MCF 10A (cell line): ENCODE measurements around the gene CNOT8. TPM values are rescaled to one million over a fixed set of nuclear protein-coding genes. Genes with fewer than 3 reads are reported as not detected.
"Not testable (repeated sequence)": the region's sequence is repeated elsewhere in the genome, so short reads cannot be mapped to it uniquely, and the experiment has no call there.

Experiments used
- BruUV-seq: library from RNA; stranded (reverse); fragments of 400-500 nt; replicated peaks from 2 replicates; lab custom pipeline; 2021; lab: Mats Ljungman, UMichigan
- CTCF ChIA-PET: fragments of 300-600 bp; sonication (Branson Sonifier 250); formaldehyde crosslinking; extraction: SDS; loops from one replicate; lab custom pipeline; 2021; ENCODE audit warnings: antibody characterized with exemption, inconsistent platforms; lab: Yijun Ruan, JAX
- POLR2A ChIA-PET: fragments of 300-600, 350-650 bp; sonication (Branson Sonifier 250); formaldehyde crosslinking; extraction: SDS; loops from one replicate; lab custom pipeline; 2020; ENCODE audit warnings: antibody characterized with exemption, inconsistent platforms; lab: Yijun Ruan, JAX
- DNase-seq: peaks from one replicate; pipeline ENCODE4 v3.0.0-alpha.2; 2018; ENCODE audit not compliant: unreplicated experiment
- H3K27ac Mint-ChIP-seq: one replicate; pipeline ENCODE4 v1.8.0; 2022; ENCODE audit warnings: mild to moderate bottlenecking, low read depth, mixed read lengths; ENCODE audit not compliant: unreplicated experiment
- H3K27me3 Mint-ChIP-seq: one replicate; pipeline ENCODE4 v1.8.0; 2022; ENCODE audit warnings: mixed read lengths; ENCODE audit not compliant: insufficient read depth, unreplicated experiment
- H3K36me3 Mint-ChIP-seq: one replicate; pipeline ENCODE4 v1.8.0; 2022; ENCODE audit warnings: mild to moderate bottlenecking, moderate library complexity, mixed read lengths; ENCODE audit not compliant: insufficient read depth, unreplicated experiment
- H3K4me1 Mint-ChIP-seq: one replicate; pipeline ENCODE4 v1.8.0; 2022; ENCODE audit warnings: mixed read lengths; ENCODE audit not compliant: insufficient read depth, unreplicated experiment
- H3K4me3 Mint-ChIP-seq: one replicate; pipeline ENCODE4 v1.8.0; 2022; ENCODE audit warnings: mild to moderate bottlenecking, moderate library complexity, mixed read lengths; ENCODE audit not compliant: unreplicated experiment
- H3K9me3 Mint-ChIP-seq: one replicate; pipeline ENCODE4 v1.8.0; 2022; ENCODE audit warnings: mixed read lengths; ENCODE audit not compliant: unreplicated experiment
- CTCF ChIP-seq: fragments of 200-600 bp; IDR thresholded peaks from one replicate; pipeline ENCODE4 v1.8.0; 2022; ENCODE audit warnings: antibody characterized with exemption, mild to moderate bottlenecking; ENCODE audit not compliant: unreplicated experiment
- intact Hi-C: fragments of 100-400 bp; cut with micrococcal nuclease; formaldehyde crosslinking; loops from 2 replicates; pipeline ENCODE4 v1.14.1; 2022
- total RNA-seq: library from RNA; stranded (reverse); gene quantifications from 2 replicates; pipeline ENCODE4 v1.2.3, GENCODE V29; 2022

The CNOT8 gene
- total RNA-seq, 1 experiment from 2014 or later = 52.3 TPM

DNA sequence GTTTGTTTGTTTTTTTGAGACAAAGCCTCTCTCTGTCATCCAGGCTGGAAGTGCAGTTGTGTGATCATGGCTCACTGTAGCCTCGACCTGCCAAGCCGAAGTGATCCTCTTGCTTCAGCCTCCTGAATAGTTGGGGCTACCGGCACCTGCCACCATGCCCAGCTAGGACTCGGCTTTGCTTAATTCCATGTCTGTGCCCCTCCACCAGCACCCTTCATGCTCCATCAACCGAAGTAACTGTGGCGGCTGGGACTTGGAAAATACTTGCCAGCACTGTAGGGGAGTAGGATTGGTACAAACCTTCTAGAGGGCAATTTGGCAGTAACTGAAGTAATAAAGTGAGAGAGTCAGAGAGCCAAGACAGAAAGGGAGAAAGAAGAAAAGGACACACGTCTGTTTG lies 27.0 kb upstream of the CNOT8 start:
- POLR2A ChIA-PET = interaction anchor here (1.1 to 4.4 kb wide), 4 partner anchors 13 to 71 kb away, joined by 3 to 78 read pairs (median 18); partner anchors contain the start of genes CNOT8 and FAXDC2
- Mint-ChIP-seq H3K27ac (peak overlapping the region; percentile 87), H3K4me3 (no peak overlapping the region), H3K4me1 (peaks cover 47% of the 10 kb centered on the region), H3K9me3 (no peaks in the 10 kb centered on the region), H3K27me3 (no peaks in the 10 kb centered on the region), H3K36me3 (peaks cover 39% of the 10 kb centered on the region)
- BruUV-seq = no TSS peak
- intact Hi-C loops = loop anchor here (2.0 kb wide), 1 partner anchor 27 kb away; the partner anchor contains the start of gene CNOT8
- no peak for TF ChIP-seq CTCF
- no peak for DNase-seq
- CTCF ChIA-PET = no interaction called here

- ChIA-PET POLR2A (interaction anchor here (0.8 to 1.2 kb wide), 4 partner anchors 8 to 73 kb away, joined by 3 read pairs; no protein-coding TSS in a partner anchor), CTCF (interaction anchor here (0.6 to 1.4 kb wide), 4 partner anchors 11 to 184 kb away, joined by 4 to 6 read pairs (median 5); no protein-coding TSS in a partner anchor)
- H3K9me3 Mint-ChIP-seq, H3K27ac Mint-ChIP-seq, intact Hi-C loops, H3K27me3 Mint-ChIP-seq, H3K4me3 Mint-ChIP-seq, BruUV-seq, DNase-seq: not testable (repeated sequence)
- Mint-ChIP-seq H3K4me1 (peaks cover 45% of the 10 kb centered on the region), H3K36me3 (peaks cover 52% of the 10 kb centered on the region)
These were observed 25.6 kb upstream of the CNOT8 start for GRCh38 chr5:154832804-154833203.

GRCh38 chr5:154834053-154834452 lies 24.4 kb upstream of the CNOT8 start:
- peak overlapping the region; percentile 52 for H3K27ac Mint-ChIP-seq
- no peak overlapping the region for H3K4me3 Mint-ChIP-seq
- H3K4me1 Mint-ChIP-seq = peaks cover 32% of the 10 kb centered on the region
- BruUV-seq = no TSS peak
- intact Hi-C loops = no loop called here
- ChIA-PET CTCF (interaction anchor here (0.7 to 2.9 kb wide), 5 partner anchors 9 to 762 kb away, joined by 3 to 21 read pairs (median 4); no protein-coding TSS in a partner anchor), POLR2A (interaction anchor here (0.7 to 3.8 kb wide), 7 partner anchors 9 to 859 kb away, joined by 3 to 37 read pairs (median 6); partner anchors contain the start of genes CNOT8 and FAXDC2)
- no peaks in the 10 kb centered on the region for H3K9me3 Mint-ChIP-seq
- H3K36me3 Mint-ChIP-seq = peaks cover 59% of the 10 kb centered on the region
- no peaks in the 10 kb centered on the region for H3K27me3 Mint-ChIP-seq
- TF ChIP-seq CTCF = no peak
- no peak for DNase-seq

DNA sequence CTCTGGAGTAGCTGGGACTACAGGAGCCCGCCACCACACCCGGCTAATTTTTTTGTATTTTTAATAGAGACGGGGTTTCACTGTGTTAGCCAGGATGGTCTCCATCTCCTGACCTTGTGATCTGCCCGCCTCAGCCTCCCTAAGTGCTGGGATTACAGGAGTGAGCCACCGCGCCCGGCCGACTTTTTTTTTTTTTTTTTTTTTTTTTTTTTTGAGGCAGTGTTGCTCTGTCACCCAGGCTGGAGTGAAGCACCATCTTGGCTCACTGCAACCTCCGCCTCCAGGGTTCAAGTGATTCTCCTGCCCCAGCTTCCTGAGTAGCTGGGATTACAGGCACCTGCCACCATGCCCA lies 22.8 kb upstream of the CNOT8 start:
- H3K27me3 Mint-ChIP-seq, intact Hi-C loops, H3K9me3 Mint-ChIP-seq, BruUV-seq, DNase-seq: not testable (repeated sequence)
- CTCF ChIA-PET = interaction anchor here (0.7 to 2.9 kb wide), 6 partner anchors 9 to 315 kb away, joined by 3 to 21 read pairs (median 4); no protein-coding TSS in a partner anchor
- POLR2A ChIA-PET = interaction anchor here (0.5 to 3.8 kb wide), 7 partner anchors 9 to 73 kb away, joined by 3 to 37 read pairs (median 4); partner anchors contain the start of genes CNOT8 and FAXDC2
- Mint-ChIP-seq H3K4me3 (peak overlapping the region; percentile 40), H3K4me1 (peaks cover 20% of the 10 kb centered on the region), H3K27ac (peak overlapping the region; percentile 52), H3K36me3 (peaks cover 67% of the 10 kb centered on the region)

- Mint-ChIP-seq H3K36me3 (peaks cover 67% of the 10 kb centered on the region), H3K27me3 (no peaks in the 10 kb centered on the region), H3K4me3 (no peak overlapping the region), H3K4me1 (peaks cover 17% of the 10 kb centered on the region), H3K9me3 (no peaks in the 10 kb centered on the region), H3K27ac (peak overlapping the region; percentile 52)
- DNase-seq = no peak
- no peak for TF ChIP-seq CTCF
- ChIA-PET CTCF (interaction anchor here (0.5 to 2.9 kb wide), 7 partner anchors 9 to 316 kb away, joined by 3 to 21 read pairs (median 4); no protein-coding TSS in a partner anchor), POLR2A (interaction anchor here (0.6 to 3.8 kb wide), 6 partner anchors 8 to 677 kb away, joined by 3 to 37 read pairs (median 4); partner anchors contain the start of genes CNOT8 and FAXDC2)
- BruUV-seq = no TSS peak
- intact Hi-C loops = no loop called here
These were observed 22.2 kb upstream of the CNOT8 start for GRCh38 chr5:154836225-154836624.
